Fibroblast of lung (primary cell): ENCODE results near the gene FLOT1. TPM values are rescaled to one million over a fixed set of nuclear protein-coding genes. Genes with fewer than 3 reads are reported as not detected.
A peak's percentile ranks its signal among the peaks of the same experiment; 100 is the strongest.

ENCODE experiments used
- DNase-seq, 2 donors: peaks; one replicate each; pipeline versions ENCODE4 v3.0.0 to v3.0.0-alpha.2; 2010; ENCODE audit warnings: low read depth in 2 of 2
- H2AFZ ChIP-seq: 2 replicates; pipeline ENCODE4 v1.5.1; 2012; ENCODE audit warnings: low read length, control low read depth, inconsistent platforms
- H3K27ac ChIP-seq: 2 replicates; pipeline ENCODE4 v1.5.1; 2011; ENCODE audit warnings: low read length, control low read depth; ENCODE audit not compliant: insufficient read depth
- H3K27me3 ChIP-seq: 2 replicates; pipeline ENCODE4 v1.5.1; 2011; ENCODE audit warnings: mild to moderate bottlenecking, low read length; ENCODE audit not compliant: control insufficient read depth, insufficient read depth
- H3K36me3 ChIP-seq: 2 replicates; pipeline ENCODE4 v1.5.1; 2011; ENCODE audit warnings: low read length; ENCODE audit not compliant: control insufficient read depth, insufficient read depth
- H3K4me1 ChIP-seq: 2 replicates; pipeline ENCODE4 v1.5.1; 2011; ENCODE audit warnings: low read length; ENCODE audit not compliant: control insufficient read depth, insufficient read depth; ENCODE audit errors: extremely low read depth
- H3K4me2 ChIP-seq: 2 replicates; pipeline ENCODE4 v1.5.1; 2011; ENCODE audit warnings: low read length, control low read depth; ENCODE audit not compliant: insufficient read depth; ENCODE audit errors: extremely low read depth
- H3K4me3 ChIP-seq, 4 experiments: fragments of 200-600 bp in 1 of 4; sonication (generic) in 1 of 4; replicated peaks in 1 of 4; 2 replicates each; pipeline ENCODE4 v1.5.1; 2011 to 2016; ENCODE audit warnings: low read length in 4 of 4, low read depth in 3 of 4, mild to moderate bottlenecking in 3 of 4, control low read depth in 2 of 4, inconsistent platforms in 1 of 4, mixed read lengths in 1 of 4; ENCODE audit not compliant: insufficient read depth in 1 of 4; ENCODE audit errors: control extremely low read depth in 1 of 4
- H3K79me2 ChIP-seq: 2 replicates; pipeline ENCODE4 v1.5.1; 2012; ENCODE audit warnings: mild to moderate bottlenecking, low read length, inconsistent platforms; ENCODE audit not compliant: control insufficient read depth, insufficient read depth
- H3K9ac ChIP-seq: 2 replicates; pipeline ENCODE4 v1.5.1; 2011; ENCODE audit warnings: mild to moderate bottlenecking, low read length, control low read depth; ENCODE audit not compliant: insufficient read depth
- H3K9me3 ChIP-seq: 2 replicates; pipeline ENCODE4 v1.5.1; 2012; ENCODE audit warnings: low read depth, low read length; ENCODE audit not compliant: control insufficient read depth, insufficient read depth
- H4K20me1 ChIP-seq: 2 replicates; pipeline ENCODE4 v1.5.1; 2011; ENCODE audit warnings: low read length; ENCODE audit not compliant: control insufficient read depth, insufficient read depth; ENCODE audit errors: extremely low read depth
- CTCF ChIP-seq, 2 donors: IDR thresholded peaks in 1 of 2; conservative IDR thresholded peaks in 1 of 2; 1 replicate in 1 of 2; 2 replicates in 1 of 2; pipeline ENCODE4 v1.5.1; 2011 to 2012; ENCODE audit warnings: low read length in 2 of 2, control low read depth in 1 of 2, inconsistent platforms in 1 of 2, low read depth in 1 of 2, mild to moderate bottlenecking in 1 of 2
- EZH2 ChIP-seq: IDR thresholded peaks from 2 replicates; pipeline ENCODE4 v1.5.1; 2012; ENCODE audit warnings: low read length, control low read depth, mild to moderate bottlenecking; ENCODE audit errors: missing control alignments
- polyA plus RNA-seq, 2 donors: library from polyadenylated mRNA; depleted of rRNA in 1 of 2; stranded (reverse) in 1 of 2; unstranded in 1 of 2; fragments of >200 nt; gene quantifications; 2 replicates each; pipeline ENCODE4 v1.2.1, GENCODE V29; 2011 to 2012; ENCODE audit warnings: missing spikeins in 1 of 2
- total RNA-seq: library from RNA; depleted of rRNA; stranded (reverse); fragments of >200 nt; gene quantifications from 2 replicates; pipeline ENCODE4 v1.2.1, GENCODE V29; 2014

Gene FLOT1
- total and polyA plus RNA-seq, 2 donors (not counting 1 experiment from before 2014, with no cell fraction given), result 180 to 301 TPM

- no peaks in the 10 kb centered on the region for H3K9me3 ChIP-seq
- H3K27ac ChIP-seq, result peak overlapping the region; percentile 93
- H3K79me2 ChIP-seq, result no peaks in the 10 kb centered on the region
- H3K27me3 ChIP-seq, result no peaks in the 10 kb centered on the region
- H3K36me3 ChIP-seq, result no peaks in the 10 kb centered on the region
- no peaks in the 10 kb centered on the region for H4K20me1 ChIP-seq
- H3K4me2 ChIP-seq, result no peak overlapping the region
- no peak for TF ChIP-seq EZH2
- TF ChIP-seq CTCF (conservative IDR thresholded peaks at IDR 0.05 in 1 of 2, IDR thresholded peaks at IDR 0.05 in 1 of 2; ENCODE audit: low read depth in 1 of 2, low read length in 2 of 2), result no peak
- H2AFZ ChIP-seq, result no peak overlapping the region
- no peak for DNase-seq
- H3K4me1 ChIP-seq, result peaks cover 37% of the 10 kb centered on the region
- no peak overlapping the region for H3K9ac ChIP-seq
- no peak overlapping the region for H3K4me3 ChIP-seq
Measured at GRCh38 chr6:30778001-30778635, 35.6 kb upstream of the FLOT1 start.

GRCh38 chr6:30777155-30777485, 34.6 kb upstream of the FLOT1 start:
- no peaks in the 10 kb centered on the region for H4K20me1 ChIP-seq
- TF ChIP-seq EZH2 (no peak), CTCF (conservative IDR thresholded peaks at IDR 0.05 in 1 of 2, IDR thresholded peaks at IDR 0.05 in 1 of 2; ENCODE audit: low read depth in 1 of 2, low read length in 2 of 2) (no peak)
- H3K27me3 ChIP-seq, result no peaks in the 10 kb centered on the region
- H2AFZ ChIP-seq, result no peak overlapping the region
- peaks cover 29% of the 10 kb centered on the region for H3K4me1 ChIP-seq
- H3K9ac ChIP-seq, result no peak overlapping the region
- H3K4me2 ChIP-seq, result no peak overlapping the region
- H3K9me3 ChIP-seq, result no peaks in the 10 kb centered on the region
- H3K79me2 ChIP-seq, result no peaks in the 10 kb centered on the region
- no peaks in the 10 kb centered on the region for H3K36me3 ChIP-seq
- H3K27ac ChIP-seq, result no peak overlapping the region
- H3K4me3 ChIP-seq, result no peak overlapping the region
- DNase-seq, result no peak

GRCh38 chr6:30776390-30777154, 34.1 kb upstream of the FLOT1 start:
- Histone ChIP-seq H3K79me2 (no peaks in the 10 kb centered on the region), H4K20me1 (no peaks in the 10 kb centered on the region), H3K4me3 (no peak overlapping the region), H3K27me3 (no peaks in the 10 kb centered on the region), H3K27ac (no peak overlapping the region), H3K4me1 (peaks cover 27% of the 10 kb centered on the region), H3K4me2 (no peak overlapping the region), H3K9ac (no peak overlapping the region), H2AFZ (no peak overlapping the region), H3K36me3 (no peaks in the 10 kb centered on the region), H3K9me3 (no peaks in the 10 kb centered on the region)
- DNase-seq, result no peak
- TF ChIP-seq CTCF (conservative IDR thresholded peaks at IDR 0.05 in 1 of 2, IDR thresholded peaks at IDR 0.05 in 1 of 2; ENCODE audit: low read depth in 1 of 2, low read length in 2 of 2), result no peak
- no peak for TF ChIP-seq EZH2
